ENCODE data around the gene ADAM10. TPM values are rescaled to one million over a fixed set of nuclear protein-coding genes. Genes with fewer than 3 reads are reported as not detected.

Gene ADAM10
- total RNA-seq, 1 experiment from 2014 or later: 128 TPM

DNA sequence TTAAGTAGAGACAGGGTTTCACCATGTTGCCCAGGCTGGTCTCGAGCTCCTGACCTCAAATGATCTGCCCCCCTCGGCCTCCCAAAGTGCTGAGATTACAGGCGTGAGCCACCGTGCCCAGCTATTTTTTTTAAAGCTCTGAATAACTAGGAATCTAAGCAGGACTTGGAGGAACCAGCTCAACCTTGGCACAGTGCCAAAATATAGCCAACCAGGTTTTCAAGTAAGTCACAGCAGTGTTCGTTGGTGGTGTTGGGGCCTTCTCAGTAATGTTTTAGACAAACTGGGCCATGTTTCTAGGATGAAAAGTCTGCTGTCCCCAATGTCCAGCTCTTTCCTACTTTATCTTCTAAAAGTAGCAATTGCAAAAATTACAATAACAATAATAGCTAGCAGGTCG, 6.4 kb upstream of the ADAM10 start:
- DNase-seq (ENCODE audit: low spot score): no peak

DNA sequence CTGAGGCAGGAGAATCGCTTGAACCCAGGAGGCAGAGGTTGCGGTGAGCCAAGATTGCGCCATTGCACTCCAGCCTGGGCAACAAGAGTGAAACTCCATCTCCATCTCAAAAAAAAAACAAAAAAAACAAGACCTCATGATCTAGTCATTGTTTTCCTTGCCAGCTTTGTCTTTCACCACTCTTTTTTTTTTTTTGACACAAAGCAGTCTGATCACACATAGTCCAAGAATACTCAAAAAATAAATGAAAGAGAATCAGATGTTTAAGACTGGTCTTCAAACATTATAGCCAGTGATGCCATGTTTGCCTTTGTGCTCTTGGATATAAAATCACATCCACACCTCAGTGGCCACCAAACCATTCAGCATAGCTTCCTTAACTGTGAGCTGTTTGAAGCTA, 5.8 kb upstream of the ADAM10 start:
- DNase-seq (ENCODE audit: low spot score): no peak

GRCh38 chr15:58752716-58753115, 3.2 kb upstream of the ADAM10 start:
- DNase-seq (ENCODE audit: low spot score): no peak

GRCh38 chr15:58748852-58749531, 515 bp downstream of the ADAM10 start:
- no peak for DNase-seq (ENCODE audit: low spot score)

- no peak for DNase-seq (ENCODE audit: low spot score)
Measured at GRCh38 chr15:58748040-58748851, 1.3 kb downstream of the ADAM10 start.

GRCh38 chr15:58746174-58746573, 3.3 kb downstream of the ADAM10 start:
- DNase-seq (ENCODE audit: low spot score): no peak

- no peak for DNase-seq (ENCODE audit: low spot score)
Measured at GRCh38 chr15:58742819-58743502, 6.5 kb downstream of the ADAM10 start.

DNA sequence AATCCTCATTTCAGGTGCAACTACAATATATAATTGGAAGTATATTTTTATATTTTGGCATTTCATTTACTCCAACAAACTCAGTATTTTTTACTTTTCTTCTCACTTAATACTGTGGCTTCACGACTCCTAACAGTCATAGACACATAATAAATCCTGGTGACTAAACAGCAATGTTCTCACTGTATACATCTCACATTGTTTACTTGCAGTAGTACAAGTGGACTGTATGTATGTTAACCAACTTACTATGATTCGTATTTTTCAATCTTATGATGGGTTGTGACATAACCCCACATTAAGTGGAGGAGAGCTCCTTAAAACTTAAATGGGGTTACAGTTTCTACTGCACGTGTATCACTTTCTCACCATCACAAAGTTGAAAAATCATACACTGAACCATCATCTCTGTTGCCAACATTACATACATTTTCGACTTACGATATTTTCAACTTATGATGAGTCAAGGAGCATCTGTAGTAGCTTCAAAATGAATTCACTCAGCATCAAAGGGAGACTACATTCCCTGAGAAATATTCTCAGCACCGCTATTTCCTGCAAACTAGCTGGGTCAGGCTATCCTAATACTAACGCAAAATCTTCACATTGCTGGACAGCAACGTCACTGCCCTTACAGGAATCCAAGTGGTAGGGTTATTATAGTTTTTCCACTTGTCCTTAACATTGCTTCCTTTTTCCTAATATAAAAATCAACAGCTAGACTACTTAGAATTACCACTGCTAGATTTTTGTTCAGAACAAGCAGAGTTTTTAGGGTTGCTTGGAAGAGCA, 7.3 kb downstream of the ADAM10 start:
- no peak for DNase-seq (ENCODE audit: low spot score)

DNA sequence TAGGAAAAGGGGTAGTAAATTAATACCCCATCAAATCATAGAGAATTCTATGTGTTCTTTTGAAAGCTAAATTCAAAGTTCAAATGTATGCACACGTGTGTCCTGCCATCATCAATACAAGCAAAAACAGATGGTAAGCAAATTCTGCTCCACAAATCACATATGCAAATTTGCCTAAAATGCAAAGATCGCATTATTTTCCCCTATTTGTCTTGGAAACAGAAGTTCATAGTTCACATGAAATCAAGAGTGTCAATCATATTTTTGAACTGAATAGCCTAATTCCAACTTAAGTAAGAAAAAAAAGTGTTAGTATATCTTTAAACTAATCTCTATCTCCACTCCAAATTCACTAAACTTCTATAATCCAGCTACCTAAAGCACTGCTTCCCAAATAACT, 8.5 kb downstream of the ADAM10 start:
- no peak for DNase-seq (ENCODE audit: low spot score)

GRCh38 chr15:58740436-58740835, 9.1 kb downstream of the ADAM10 start:
- no peak for DNase-seq (ENCODE audit: low spot score)

GRCh38 chr15:58738046-58738707, 11.3 kb downstream of the ADAM10 start:
- no peak for DNase-seq (ENCODE audit: low spot score)

DNA sequence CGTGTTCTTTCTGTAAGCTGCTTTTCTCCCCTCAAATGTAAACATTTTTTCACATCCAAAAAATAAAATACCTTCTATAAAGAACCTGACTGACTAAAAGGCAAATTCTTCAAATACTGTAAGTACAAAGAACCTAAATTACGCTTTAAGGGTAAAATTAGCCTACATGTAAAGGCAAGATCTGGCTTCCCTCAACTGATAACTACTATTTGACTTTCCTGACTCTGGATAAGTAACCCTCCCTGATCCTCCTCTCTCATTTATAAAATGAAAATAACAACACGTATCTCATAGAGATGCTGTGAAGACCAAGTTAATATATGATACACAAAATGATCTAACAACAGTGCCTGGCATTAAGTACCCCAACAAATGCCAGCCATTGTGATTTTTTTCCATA, 12.2 kb downstream of the ADAM10 start:
- DNase-seq (ENCODE audit: low spot score): no peak

DNA sequence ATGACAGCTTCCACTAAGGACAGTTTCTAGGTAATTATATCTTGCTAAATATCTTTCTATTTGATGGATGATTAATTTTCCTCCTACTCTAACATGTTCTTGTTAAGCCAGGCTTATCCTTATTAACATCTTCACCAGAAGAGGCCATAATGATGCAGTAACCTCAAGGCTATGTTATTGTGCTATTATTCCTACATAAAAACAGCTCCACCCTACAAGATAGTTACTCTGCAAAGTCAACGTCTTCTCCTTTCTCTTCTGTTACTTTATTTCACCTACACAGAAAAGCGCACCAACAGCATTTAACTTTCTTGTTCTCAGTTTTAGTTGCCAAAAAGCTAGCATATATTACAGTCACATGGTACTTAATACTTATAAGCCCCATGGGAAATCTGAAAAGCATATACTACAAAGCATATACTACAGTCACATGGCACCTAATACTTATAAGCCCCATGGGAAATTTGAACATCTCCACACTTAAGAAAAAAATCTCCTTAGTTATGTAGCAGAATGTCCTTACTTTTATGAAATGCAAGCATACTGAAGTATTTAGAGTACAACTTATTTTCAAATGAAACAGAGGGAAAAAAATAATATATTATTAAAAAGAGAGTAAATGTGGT, 13.4 kb downstream of the ADAM10 start:
- DNase-seq (ENCODE audit: low spot score): no peak

DNA sequence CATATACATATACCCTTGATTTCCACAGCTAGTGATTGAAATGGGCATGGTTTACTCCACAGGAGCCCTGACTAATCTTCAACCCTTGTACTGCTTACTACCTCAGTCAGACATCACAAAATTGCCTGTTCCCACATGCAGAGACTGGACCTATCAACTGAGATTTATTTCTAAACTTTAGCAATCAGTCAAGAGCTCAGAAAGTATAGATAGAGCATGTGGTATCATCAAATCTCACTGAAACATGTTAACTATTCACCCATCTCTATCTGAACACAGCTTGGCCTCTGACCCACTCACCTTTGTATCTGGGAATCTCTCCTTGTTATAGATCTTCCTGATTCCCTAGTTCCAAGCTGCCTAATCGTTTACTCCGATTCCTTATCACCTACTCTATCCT, 14.6 kb downstream of the ADAM10 start:
- DNase-seq (ENCODE audit: low spot score): no peak

- DNase-seq (ENCODE audit: low spot score): no peak
Measured at GRCh38 chr15:58732625-58733363, 16.7 kb downstream of the ADAM10 start.

DNA sequence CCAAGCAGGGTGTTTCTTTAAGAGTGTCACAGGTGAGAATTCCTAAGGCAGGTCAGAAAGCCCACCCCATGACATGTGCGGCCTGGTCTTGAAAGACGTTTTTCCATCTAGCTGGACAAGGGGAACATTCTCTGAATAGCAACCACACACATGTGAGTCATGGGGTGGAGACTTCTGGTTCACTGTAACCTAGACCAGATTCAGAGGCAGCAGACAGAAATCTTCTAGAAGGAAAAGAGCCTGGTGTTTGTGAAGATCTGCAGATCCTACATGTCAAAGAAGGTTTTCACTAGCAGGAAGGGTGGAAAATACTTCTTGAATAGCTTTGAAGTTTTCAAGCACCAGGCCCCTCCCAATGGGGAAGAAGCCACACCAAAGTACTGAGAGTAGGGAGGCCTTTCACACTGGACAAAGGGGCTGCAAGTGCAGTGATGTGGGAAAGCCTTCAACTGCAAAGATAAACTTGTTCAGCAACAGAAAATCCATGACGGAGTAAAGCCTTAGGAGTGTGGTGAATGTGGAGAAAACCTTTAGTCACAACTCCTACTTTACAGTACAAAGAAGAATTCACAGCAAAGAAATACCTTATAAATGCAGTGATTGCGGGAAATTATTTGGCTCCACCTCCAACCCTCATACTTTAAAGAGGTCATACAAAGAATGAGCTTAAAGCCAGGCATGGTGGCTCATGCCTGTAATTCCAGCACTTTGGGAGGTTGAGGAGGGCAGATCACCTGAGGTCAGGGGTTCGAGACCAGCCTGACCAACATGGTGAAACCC, 17.6 kb downstream of the ADAM10 start:
- peak; percentile 68 for DNase-seq (ENCODE audit: low spot score)

GRCh38 chr15:58726867-58727266, 22.6 kb downstream of the ADAM10 start:
- DNase-seq (ENCODE audit: low spot score): no peak

DNA sequence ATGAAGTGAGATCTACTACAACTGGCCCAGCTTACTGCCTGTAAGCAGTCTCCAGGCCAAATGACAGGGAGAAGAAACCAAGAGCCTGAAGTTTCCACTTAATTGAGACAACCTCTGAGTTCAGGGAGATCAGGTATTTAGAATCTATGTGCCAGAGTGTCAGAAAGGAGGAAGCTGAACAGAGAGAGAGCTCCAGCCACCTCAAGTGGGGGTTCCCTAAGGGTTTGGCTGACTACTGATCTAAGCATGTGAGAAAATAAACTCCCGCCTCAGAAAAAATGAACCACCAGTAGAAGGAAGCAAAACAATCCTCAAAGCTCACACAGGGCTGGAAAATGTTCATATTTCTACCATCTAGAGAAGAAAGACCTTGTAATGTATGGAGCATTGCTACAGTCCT, 25.0 kb downstream of the ADAM10 start:
- DNase-seq (ENCODE audit: low spot score): no peak

DNA sequence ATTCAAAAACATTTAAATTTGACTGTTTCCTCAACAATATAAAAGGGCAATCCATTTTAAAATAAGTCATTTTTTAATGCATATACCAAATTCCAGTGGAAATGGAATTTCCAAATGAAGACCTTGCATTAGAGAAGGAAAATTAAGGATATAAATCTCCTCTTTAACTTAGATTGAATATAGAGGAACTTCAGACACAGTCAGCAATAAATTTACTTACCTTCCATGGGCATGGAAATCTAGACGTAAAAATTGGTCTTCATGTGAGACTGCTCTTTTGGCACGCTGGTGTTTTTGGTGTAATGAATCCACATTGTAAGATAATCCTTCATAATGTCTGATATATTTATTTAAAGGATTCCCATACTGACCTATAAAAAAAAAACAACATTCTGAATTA, 32.1 kb downstream of the ADAM10 start:
- DNase-seq (ENCODE audit: low spot score): no peak

Measured in A172 (cell line).